Loucy (cell line): ENCODE measurements around the gene GALNT9.

Experiments
- EZH2phosphoT487 ChIP-seq: fragments of 200-600 bp; IDR thresholded peaks from 2 replicates; pipeline ENCODE4 v1.6.1; 2018; ENCODE audit warnings: antibody characterized with exemption, mild to moderate bottlenecking, moderate library complexity, borderline replicate concordance
- TF ChIP-seq, protein P1 (sequence below): fragments of 200-600 bp; sonication (generic); conservative IDR thresholded peaks from 2 replicates; pipeline ENCODE4 v1.5.1; 2014; ENCODE audit warnings: mild to moderate bottlenecking, antibody characterized with exemption, low read length

DNA sequence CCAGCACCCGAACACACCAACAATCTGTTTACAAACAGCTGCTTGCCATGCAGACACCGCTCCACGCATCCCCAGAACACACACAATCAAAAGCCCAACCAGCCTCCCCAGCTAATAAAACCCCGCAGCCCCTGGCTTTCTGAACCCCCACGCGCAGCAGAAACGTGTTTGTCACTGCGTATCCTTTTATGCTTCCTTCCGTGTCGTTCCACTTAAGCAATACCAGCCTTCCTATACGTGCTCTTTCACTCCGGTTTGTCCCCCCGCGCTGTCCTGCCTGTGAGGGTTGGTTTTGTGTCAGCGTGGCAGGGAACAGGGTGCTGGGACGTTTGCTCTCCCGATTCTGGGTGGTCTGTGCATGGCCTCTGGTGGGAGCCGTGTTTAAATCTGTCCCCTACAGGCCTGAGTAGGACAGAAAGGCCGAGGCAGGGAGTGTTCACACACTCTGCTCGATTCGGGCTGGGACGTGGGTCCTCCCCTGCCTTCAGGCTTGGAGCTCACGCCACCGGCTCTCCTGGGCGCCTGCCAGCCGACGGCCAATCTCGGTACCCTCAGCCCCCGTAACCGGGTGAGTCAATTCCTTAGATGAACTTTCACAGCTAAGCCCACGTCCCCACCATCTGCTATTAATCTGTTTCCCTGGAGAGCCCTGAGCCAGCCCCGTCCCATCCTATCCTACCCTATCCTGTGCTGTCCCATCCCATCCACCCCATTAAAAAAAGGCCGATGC is 125.2 kb downstream of the GALNT9 start:
- TF ChIP-seq, protein P1, sequence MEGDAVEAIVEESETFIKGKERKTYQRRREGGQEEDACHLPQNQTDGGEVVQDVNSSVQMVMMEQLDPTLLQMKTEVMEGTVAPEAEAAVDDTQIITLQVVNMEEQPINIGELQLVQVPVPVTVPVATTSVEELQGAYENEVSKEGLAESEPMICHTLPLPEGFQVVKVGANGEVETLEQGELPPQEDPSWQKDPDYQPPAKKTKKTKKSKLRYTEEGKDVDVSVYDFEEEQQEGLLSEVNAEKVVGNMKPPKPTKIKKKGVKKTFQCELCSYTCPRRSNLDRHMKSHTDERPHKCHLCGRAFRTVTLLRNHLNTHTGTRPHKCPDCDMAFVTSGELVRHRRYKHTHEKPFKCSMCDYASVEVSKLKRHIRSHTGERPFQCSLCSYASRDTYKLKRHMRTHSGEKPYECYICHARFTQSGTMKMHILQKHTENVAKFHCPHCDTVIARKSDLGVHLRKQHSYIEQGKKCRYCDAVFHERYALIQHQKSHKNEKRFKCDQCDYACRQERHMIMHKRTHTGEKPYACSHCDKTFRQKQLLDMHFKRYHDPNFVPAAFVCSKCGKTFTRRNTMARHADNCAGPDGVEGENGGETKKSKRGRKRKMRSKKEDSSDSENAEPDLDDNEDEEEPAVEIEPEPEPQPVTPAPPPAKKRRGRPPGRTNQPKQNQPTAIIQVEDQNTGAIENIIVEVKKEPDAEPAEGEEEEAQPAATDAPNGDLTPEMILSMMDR, result no peak
- no peak for TF ChIP-seq EZH2phosphoT487
